ENCODE measurements around the gene PNMT. TPM values are rescaled to one million over a fixed set of nuclear protein-coding genes. Genes with fewer than 3 reads are reported as not detected.

PNMT gene
- total RNA-seq, 4 donors from 2014 or later: 3.8 to 5.0 (median 4.7) TPM; not detected in 1

DNA sequence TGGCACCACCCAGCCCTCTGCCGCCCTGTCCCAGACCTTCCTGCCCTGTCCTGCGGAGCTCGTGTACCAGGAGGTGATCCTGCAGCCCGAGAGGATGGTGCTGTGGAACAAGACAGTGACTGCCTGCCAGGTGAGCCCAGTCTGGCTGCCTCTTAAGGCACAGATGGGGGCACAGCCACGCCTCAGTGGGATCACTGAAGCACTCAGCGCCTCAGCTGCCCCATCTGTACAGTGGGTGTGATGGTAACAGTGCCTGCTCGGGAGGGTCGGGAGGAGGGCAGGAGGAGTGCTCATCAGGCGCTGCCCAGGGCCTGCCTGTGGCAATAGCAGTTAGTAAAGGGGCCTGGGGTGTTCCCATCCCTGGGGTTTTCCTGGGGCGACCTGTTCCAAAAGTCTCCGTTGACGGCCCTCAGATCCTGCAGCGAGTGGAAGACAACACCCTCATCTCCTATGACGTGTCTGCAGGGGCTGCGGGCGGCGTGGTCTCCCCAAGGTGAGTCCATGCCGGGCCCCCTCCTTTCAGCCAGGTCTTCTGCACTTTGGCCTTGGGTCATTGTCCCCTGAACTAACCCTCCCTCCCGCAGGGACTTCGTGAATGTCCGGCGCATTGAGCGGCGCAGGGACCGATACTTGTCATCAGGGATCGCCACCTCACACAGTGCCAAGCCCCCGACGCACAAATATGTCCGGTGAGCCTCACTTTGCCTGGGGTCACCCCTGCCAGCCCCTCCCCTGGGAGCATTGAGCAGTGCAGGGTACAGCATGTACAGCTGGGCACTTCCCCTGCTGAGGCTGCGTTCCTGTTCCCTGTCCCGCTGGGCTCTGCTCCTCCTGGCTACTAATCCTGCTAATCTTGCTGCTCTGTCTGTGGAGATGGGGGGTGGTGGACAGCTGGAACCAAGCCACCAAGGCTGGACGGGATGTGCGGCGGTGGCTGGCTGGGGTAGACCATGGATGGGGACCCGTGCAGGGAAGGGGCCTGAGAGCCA, 7.6 kb upstream of the PNMT start:
- intact Hi-C loops (cut with DNase I; ENCODE audit: low total_unique reads): no loop called here
- peak overlapping the region; percentile 15 to 77 for H3K27ac ChIP-seq
- TF ChIP-seq, protein P1, sequence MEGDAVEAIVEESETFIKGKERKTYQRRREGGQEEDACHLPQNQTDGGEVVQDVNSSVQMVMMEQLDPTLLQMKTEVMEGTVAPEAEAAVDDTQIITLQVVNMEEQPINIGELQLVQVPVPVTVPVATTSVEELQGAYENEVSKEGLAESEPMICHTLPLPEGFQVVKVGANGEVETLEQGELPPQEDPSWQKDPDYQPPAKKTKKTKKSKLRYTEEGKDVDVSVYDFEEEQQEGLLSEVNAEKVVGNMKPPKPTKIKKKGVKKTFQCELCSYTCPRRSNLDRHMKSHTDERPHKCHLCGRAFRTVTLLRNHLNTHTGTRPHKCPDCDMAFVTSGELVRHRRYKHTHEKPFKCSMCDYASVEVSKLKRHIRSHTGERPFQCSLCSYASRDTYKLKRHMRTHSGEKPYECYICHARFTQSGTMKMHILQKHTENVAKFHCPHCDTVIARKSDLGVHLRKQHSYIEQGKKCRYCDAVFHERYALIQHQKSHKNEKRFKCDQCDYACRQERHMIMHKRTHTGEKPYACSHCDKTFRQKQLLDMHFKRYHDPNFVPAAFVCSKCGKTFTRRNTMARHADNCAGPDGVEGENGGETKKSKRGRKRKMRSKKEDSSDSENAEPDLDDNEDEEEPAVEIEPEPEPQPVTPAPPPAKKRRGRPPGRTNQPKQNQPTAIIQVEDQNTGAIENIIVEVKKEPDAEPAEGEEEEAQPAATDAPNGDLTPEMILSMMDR (IDR thresholded peaks at IDR 0.05): no peak
- no peak for TF ChIP-seq POLR2A (IDR thresholded peaks at IDR 0.05)
- H3K4me3 ChIP-seq: no peak overlapping the region
- no peaks in the 10 kb centered on the region for H3K4me1 ChIP-seq
- no peak for DNase-seq
- H3K9me3 ChIP-seq: no peaks in the 10 kb centered on the region
- no peaks in the 10 kb centered on the region for H3K27me3 ChIP-seq
- H3K36me3 ChIP-seq: no peaks in the 10 kb centered on the region

DNA sequence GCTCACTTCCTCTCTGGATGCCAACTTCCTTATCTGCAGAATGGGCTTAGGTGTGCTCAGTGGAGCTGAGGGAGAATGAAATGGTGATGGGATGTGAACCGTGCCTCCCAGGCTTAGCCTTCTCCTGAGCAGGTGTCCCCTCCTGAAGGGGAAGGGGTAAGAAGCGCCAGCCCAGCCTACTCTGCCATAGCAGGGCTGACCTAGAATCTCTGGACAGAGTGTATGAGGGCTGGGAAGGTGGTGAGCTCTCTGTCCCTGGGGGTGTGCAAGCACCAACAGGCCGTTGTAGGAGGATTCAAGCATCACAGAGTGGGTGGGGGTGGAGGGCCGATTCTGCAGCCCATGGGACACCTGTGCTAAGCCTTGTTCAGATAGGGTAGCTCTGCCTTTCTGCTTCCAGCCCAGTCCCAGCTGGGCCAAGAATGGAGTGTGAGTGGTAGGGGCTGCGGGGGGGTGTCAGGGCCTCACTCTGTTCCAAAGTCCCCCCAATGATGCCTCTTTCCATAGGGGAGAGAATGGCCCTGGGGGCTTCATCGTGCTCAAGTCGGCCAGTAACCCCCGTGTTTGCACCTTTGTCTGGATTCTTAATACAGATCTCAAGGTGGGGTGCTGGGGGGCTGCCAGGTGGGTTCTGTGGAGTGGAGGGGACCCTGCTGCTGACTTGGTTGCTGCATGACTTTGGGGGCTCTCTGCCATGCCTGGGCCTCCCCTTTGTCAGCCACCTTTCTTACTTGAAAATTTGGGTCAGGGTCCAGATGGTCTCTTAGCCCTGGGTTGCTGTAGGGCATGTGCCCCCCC, 6.3 kb upstream of the PNMT start:
- intact Hi-C loops (cut with DNase I; ENCODE audit: low total_unique reads): no loop called here
- H3K4me1 ChIP-seq: peaks cover 0 to under 1% of the 10 kb centered on the region in 2 donors

DNA sequence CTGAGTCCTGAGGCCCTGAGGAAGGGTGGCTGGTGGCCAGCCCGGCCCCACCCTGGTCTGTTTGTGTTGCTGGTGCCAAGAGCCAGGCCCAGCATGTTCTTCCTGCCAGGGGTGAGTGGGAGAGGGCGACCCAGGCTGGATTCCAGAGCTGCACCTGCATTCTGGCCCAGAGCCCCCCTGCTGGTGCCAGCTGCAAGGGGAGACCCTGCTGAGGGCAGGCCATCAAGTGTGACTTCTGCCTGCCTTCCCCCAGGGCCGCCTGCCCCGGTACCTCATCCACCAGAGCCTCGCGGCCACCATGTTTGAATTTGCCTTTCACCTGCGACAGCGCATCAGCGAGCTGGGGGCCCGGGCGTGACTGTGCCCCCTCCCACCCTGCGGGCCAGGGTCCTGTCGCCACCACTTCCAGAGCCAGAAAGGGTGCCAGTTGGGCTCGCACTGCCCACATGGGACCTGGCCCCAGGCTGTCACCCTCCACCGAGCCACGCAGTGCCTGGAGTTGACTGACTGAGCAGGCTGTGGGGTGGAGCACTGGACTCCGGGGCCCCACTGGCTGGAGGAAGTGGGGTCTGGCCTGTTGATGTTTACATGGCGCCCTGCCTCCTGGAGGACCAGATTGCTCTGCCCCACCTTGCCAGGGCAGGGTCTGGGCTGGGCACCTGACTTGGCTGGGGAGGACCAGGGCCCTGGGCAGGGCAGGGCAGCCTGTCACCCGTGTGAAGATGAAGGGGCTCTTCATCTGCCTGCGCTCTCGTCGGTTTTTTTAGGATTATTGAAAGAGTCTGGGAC, 5.5 kb upstream of the PNMT start:
- H3K27ac ChIP-seq: peak overlapping the region in 1 of 2 donors; percentile 77
- H3K36me3 ChIP-seq: no peaks in the 10 kb centered on the region
- peaks cover 0 to 9% of the 10 kb centered on the region in 2 donors for H3K4me1 ChIP-seq

More for the DNA sequence above, 6.3 kb upstream of the PNMT start:
- Histone ChIP-seq H3K27ac (peak overlapping the region in 1 of 2 donors; percentile 77), H3K4me3 (no peak overlapping the region), H3K27me3 (peaks cover 1 to 6% of the 10 kb centered on the region in 2 donors), H3K36me3 (no peaks in the 10 kb centered on the region), H3K9me3 (no peaks in the 10 kb centered on the region)
- no peak for DNase-seq
- TF ChIP-seq, protein P1 (IDR thresholded peaks at IDR 0.05): no peak
- no peak for TF ChIP-seq POLR2A (IDR thresholded peaks at IDR 0.05)

DNA sequence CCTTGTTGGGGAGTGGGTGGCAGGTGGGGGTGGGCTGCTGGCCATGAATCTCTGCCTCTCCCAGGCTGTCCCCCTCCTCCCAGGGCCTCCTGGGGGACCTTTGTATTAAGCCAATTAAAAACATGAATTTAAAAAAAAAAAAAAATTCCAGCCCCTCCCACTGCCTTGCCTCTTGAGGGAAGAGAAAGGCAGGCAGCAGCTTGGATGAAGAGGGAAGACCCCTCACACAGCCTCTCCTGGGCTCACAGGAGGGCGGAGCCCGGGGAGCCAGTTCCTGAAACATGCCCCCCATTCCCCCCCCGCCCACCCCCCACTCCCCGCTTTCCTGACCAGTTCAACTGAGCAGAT, 4.9 kb upstream of the PNMT start:
- H3K9me3 ChIP-seq: no peaks in the 10 kb centered on the region
- no peak overlapping the region for H3K4me3 ChIP-seq
- no peak for DNase-seq
- peak overlapping the region in 1 of 2 donors; percentile 77 for H3K27ac ChIP-seq
- peaks cover 13 to 14% of the 10 kb centered on the region in 2 donors for H3K27me3 ChIP-seq
- intact Hi-C loops (cut with DNase I; ENCODE audit: low total_unique reads): no loop called here
- peaks cover 0 to 14% of the 10 kb centered on the region in 2 donors for H3K4me1 ChIP-seq
- TF ChIP-seq, protein P1 (IDR thresholded peaks at IDR 0.05): no peak
- no peak for TF ChIP-seq POLR2A (IDR thresholded peaks at IDR 0.05)
- no peaks in the 10 kb centered on the region for H3K36me3 ChIP-seq

More for the DNA sequence above, 5.5 kb upstream of the PNMT start:
- no peak for DNase-seq
- no peak for TF ChIP-seq POLR2A (IDR thresholded peaks at IDR 0.05)
- TF ChIP-seq, protein P1 (IDR thresholded peaks at IDR 0.05): no peak
- Histone ChIP-seq H3K4me3 (no peak overlapping the region), H3K9me3 (no peaks in the 10 kb centered on the region), H3K27me3 (peaks cover 9 to 14% of the 10 kb centered on the region in 2 donors)
- intact Hi-C loops (cut with DNase I; ENCODE audit: low total_unique reads): no loop called here

All from uterus (tissue), 4 donors.